Smooth muscle cell (in vitro differentiated cells): ENCODE results near the gene IRX5. TPM values are rescaled to one million over a fixed set of nuclear protein-coding genes. Genes with fewer than 3 reads are reported as not detected.

Experiments
- DNase-seq: peaks from one replicate; lab custom pipeline; 2025; ENCODE audit not compliant: unreplicated experiment; lab: John Stamatoyannopoulos, UW
- H2AFZ ChIP-seq: fragments of 200-600 bp; sonication (generic); 2 replicates; pipeline ENCODE4 v1.6.0; 2016; ENCODE audit warnings: antibody characterized with exemption, low read depth, mild to moderate bottlenecking
- H3F3A ChIP-seq: fragments of 200-600 bp; sonication (generic); 2 replicates; pipeline ENCODE4 v1.6.0; 2017; ENCODE audit warnings: antibody characterized with exemption, low read depth
- H3K27ac ChIP-seq: fragments of 200-600 bp; sonication (generic); 2 replicates; pipeline ENCODE4 v1.5.1; 2016; ENCODE audit warnings: low read depth, mild to moderate bottlenecking
- H3K27me3 ChIP-seq: fragments of 200-600 bp; sonication (generic); 2 replicates; pipeline ENCODE4 v1.6.1; 2016; ENCODE audit warnings: low read depth, mild to moderate bottlenecking
- H3K36me3 ChIP-seq: fragments of 200-600 bp; sonication (generic); 2 replicates; pipeline ENCODE4 v1.5.1; 2016; ENCODE audit warnings: low read depth
- H3K4me1 ChIP-seq: fragments of 200-600 bp; sonication (generic); 2 replicates; pipeline ENCODE4 v1.5.1; 2016; ENCODE audit warnings: low read depth
- H3K4me2 ChIP-seq: fragments of 200-600 bp; sonication (generic); 2 replicates; pipeline ENCODE4 v1.6.0; 2016; ENCODE audit warnings: mild to moderate bottlenecking
- H3K4me3 ChIP-seq: fragments of 200-600 bp; sonication (generic); 2 replicates; pipeline ENCODE4 v1.5.1; 2016; ENCODE audit warnings: mild to moderate bottlenecking
- H3K79me2 ChIP-seq: fragments of 200-600 bp; sonication (generic); 2 replicates; pipeline ENCODE4 v1.6.0; 2016; ENCODE audit warnings: low read depth, mild to moderate bottlenecking
- H3K9ac ChIP-seq: fragments of 200-600 bp; sonication (generic); 2 replicates; pipeline ENCODE4 v1.6.0; 2016; ENCODE audit warnings: low read depth
- H3K9me3 ChIP-seq: fragments of 200-600 bp; sonication (generic); replicated peaks from 2 replicates; pipeline ENCODE4 v1.5.1; 2016; ENCODE audit warnings: low read depth
- H4K20me1 ChIP-seq: fragments of 200-600 bp; sonication (generic); 2 replicates; pipeline ENCODE4 v1.6.0; 2016; ENCODE audit warnings: low read depth
- WGBS: methylation state at CpG from one replicate; pipeline ENCODE4 v1.1.7; 2016; ENCODE audit warnings: low lambda C conversion rate; 5-methylcytosine and 5-hydroxymethylcytosine counted together
- polyA plus RNA-seq: library from polyadenylated mRNA; unstranded; fragments of >200 nt; fragmentation: Nextera tagmentation; extraction: Ambion mirVana; gene quantifications from 2 replicates; pipeline ENCODE4 v1.2.1, GENCODE V29; 2016
- total RNA-seq: library from RNA; depleted of rRNA; stranded (reverse); fragments of >200 nt; gene quantifications from 2 replicates; pipeline ENCODE4 v1.2.3, GENCODE V29; 2014
- TF ChIP-seq, protein P1 (sequence below): fragments of 200-600 bp; sonication (generic); IDR thresholded peaks from 2 replicates; pipeline ENCODE4 v1.5.1; 2017; ENCODE audit warnings: borderline replicate concordance, mild to moderate bottlenecking, antibody characterized with exemption; ENCODE audit not compliant: insufficient read depth, poor library complexity, severe bottlenecking

Gene IRX5
- total and polyA plus RNA-seq, 2 experiments from 2014 or later, result 1.5 to 2.7 TPM

DNA sequence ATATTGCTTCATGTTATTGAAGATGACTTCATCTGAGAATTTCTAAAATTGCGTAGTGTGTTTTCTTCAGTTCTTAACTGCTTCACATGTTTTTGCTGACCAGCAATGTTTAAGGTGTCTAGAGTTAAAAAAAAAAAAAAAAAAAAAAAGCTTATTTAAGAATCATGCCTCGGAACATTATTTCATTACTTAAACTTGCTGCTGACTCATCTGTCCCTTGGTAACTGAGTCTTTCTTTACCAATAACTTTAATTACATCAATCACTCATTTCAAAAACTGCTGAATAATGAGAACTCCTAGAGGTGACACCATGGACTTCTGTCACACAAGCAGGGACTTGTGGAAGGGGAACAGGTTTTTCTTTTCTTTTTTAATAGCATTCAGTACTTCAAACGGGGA lies 16.2 kb downstream of the IRX5 start:
- Histone ChIP-seq H3K36me3 (no peaks in the 10 kb centered on the region), H3K9ac (no peak overlapping the region), H3K4me1 (no peaks in the 10 kb centered on the region), H3K4me2 (no peak overlapping the region), H3F3A (no peaks in the 10 kb centered on the region), H3K9me3 (no peaks in the 10 kb centered on the region), H3K4me3 (no peak overlapping the region), H3K27ac (no peak overlapping the region), H2AFZ (no peak overlapping the region), H4K20me1 (no peaks in the 10 kb centered on the region), H3K27me3 (peaks cover 98% of the 10 kb centered on the region), H3K79me2 (no peaks in the 10 kb centered on the region)
- no peak for DNase-seq
- WGBS, result 71% methylated on average over 3 of the region's 3 CpGs
- TF ChIP-seq, protein P1, sequence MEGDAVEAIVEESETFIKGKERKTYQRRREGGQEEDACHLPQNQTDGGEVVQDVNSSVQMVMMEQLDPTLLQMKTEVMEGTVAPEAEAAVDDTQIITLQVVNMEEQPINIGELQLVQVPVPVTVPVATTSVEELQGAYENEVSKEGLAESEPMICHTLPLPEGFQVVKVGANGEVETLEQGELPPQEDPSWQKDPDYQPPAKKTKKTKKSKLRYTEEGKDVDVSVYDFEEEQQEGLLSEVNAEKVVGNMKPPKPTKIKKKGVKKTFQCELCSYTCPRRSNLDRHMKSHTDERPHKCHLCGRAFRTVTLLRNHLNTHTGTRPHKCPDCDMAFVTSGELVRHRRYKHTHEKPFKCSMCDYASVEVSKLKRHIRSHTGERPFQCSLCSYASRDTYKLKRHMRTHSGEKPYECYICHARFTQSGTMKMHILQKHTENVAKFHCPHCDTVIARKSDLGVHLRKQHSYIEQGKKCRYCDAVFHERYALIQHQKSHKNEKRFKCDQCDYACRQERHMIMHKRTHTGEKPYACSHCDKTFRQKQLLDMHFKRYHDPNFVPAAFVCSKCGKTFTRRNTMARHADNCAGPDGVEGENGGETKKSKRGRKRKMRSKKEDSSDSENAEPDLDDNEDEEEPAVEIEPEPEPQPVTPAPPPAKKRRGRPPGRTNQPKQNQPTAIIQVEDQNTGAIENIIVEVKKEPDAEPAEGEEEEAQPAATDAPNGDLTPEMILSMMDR, result no peak

DNA sequence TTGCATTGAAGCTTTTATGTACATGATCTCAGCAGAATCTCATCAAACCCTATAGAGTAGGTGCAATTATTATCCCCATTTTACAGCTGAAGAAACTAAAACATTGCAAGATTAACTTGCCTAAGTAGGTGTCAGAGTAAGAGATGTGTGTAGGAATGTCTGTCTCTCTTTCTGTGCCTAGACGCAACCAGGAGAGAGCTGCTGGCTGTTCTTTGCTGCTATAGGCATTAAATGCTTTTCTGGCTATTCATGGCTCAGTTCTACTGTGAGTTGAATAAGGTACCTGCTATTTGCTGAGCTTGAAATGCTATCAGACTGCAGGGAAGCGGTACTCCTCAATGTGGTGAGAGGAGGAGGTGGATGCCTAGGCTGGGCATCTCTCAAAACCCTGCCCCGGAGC lies 17.0 kb downstream of the IRX5 start:
- 92% methylated on average over 3 of the region's 3 CpGs for WGBS

DNA sequence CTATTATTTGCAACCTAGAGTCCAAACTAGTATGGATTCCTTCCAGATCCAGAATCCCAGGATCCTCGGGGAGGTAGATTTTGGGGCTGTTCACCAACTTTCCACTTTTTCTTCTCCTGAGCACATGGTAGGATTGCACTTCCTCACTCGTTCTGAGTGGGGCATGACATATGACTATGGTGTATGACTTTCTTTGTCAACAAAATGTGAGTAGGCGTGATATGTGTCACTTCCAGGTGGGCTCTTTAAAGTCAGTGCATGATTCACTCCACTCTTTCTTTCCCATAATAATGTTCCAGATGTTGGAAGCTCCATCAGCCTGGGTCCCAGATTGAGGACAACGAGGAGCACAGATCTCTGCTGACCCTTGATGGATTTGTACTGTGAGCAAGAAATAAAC lies 21.5 kb downstream of the IRX5 start:
- Histone ChIP-seq H3K36me3 (no peaks in the 10 kb centered on the region), H2AFZ (no peak overlapping the region), H3F3A (no peaks in the 10 kb centered on the region), H3K27me3 (peaks cover 55% of the 10 kb centered on the region), H3K4me3 (no peak overlapping the region), H3K9ac (no peak overlapping the region), H3K79me2 (no peaks in the 10 kb centered on the region), H4K20me1 (no peaks in the 10 kb centered on the region), H3K9me3 (no peaks in the 10 kb centered on the region), H3K4me2 (no peak overlapping the region), H3K4me1 (peaks cover 7% of the 10 kb centered on the region), H3K27ac (no peak overlapping the region)
- TF ChIP-seq, protein P1, result no peak
- DNase-seq, result no peak
- WGBS, result 82% methylated on average over 4 of the region's 4 CpGs

More for the DNA sequence above, 17.0 kb downstream of the IRX5 start:
- no peak for DNase-seq
- Histone ChIP-seq H3K4me2 (no peak overlapping the region), H3K4me3 (no peak overlapping the region), H2AFZ (no peak overlapping the region), H3K27ac (no peak overlapping the region), H3K9me3 (no peaks in the 10 kb centered on the region), H3K36me3 (no peaks in the 10 kb centered on the region), H3F3A (no peaks in the 10 kb centered on the region), H4K20me1 (no peaks in the 10 kb centered on the region), H3K4me1 (no peaks in the 10 kb centered on the region), H3K79me2 (no peaks in the 10 kb centered on the region), H3K9ac (no peak overlapping the region), H3K27me3 (peaks cover 98% of the 10 kb centered on the region)
- TF ChIP-seq, protein P1, result no peak

GRCh38 chr16:54953461-54953860 lies 22.8 kb downstream of the IRX5 start:
- Histone ChIP-seq H3K4me2 (no peak overlapping the region), H3F3A (no peaks in the 10 kb centered on the region), H3K4me3 (no peak overlapping the region), H4K20me1 (no peaks in the 10 kb centered on the region), H3K27ac (no peak overlapping the region), H3K9me3 (no peaks in the 10 kb centered on the region), H2AFZ (no peak overlapping the region), H3K27me3 (peaks cover 42% of the 10 kb centered on the region), H3K4me1 (peaks cover 7% of the 10 kb centered on the region), H3K36me3 (no peaks in the 10 kb centered on the region), H3K9ac (no peak overlapping the region), H3K79me2 (no peaks in the 10 kb centered on the region)
- DNase-seq, result no peak
- 83% methylated on average over 3 of the region's 3 CpGs for WGBS
- TF ChIP-seq, protein P1, result no peak
